ENCODE measurements around the gene ANO2. TPM values are rescaled to one million over a fixed set of nuclear protein-coding genes. Genes with fewer than 3 reads are reported as not detected.

Gene ANO2
- total and polyA plus RNA-seq, 2 donors (not counting 3 experiments of a cell fraction or from before 2014, with no cell fraction given) = 15.4 to 65.0 TPM

DNA sequence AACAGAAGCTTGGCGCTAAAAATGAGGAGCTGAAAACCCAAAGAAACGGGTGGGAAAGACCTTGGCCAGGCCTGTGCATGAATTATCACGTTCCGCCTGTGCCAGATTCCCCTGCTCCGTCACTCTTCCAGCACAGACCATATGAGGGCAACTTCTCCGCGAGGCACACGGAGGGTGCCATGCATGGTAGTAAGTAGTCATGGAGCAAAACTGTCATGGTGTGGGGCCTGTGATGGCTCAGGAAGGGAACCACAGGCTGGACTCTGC lies 148.2 kb downstream of the ANO2 start:
- Histone ChIP-seq H3K27me3 (ENCODE audit: control insufficient read depth in 2 of 2, insufficient read depth in 2 of 2, low read length in 2 of 2) (no peaks in the 10 kb centered on the region), H3K4me1 (ENCODE audit: control insufficient read depth, extremely low read depth, insufficient read depth, low read length) (no peaks in the 10 kb centered on the region), H3K9me1 (replicated peaks; ENCODE audit: control insufficient read depth, extremely low read depth, insufficient read depth, low read length) (no peaks in the 10 kb centered on the region), H3K79me2 (ENCODE audit: control insufficient read depth, insufficient read depth, low read length) (no peaks in the 10 kb centered on the region), H3K27ac (ENCODE audit: insufficient read depth, low read depth, low read length) (no peak overlapping the region), H3K9me3 (replicated peaks; ENCODE audit: control insufficient read depth, insufficient read depth, low read length) (no peaks in the 10 kb centered on the region), H3K4me2 (ENCODE audit: insufficient read depth, low read length) (no peak overlapping the region), H3K36me3 (ENCODE audit: control insufficient read depth in 2 of 2, extremely low read depth in 1 of 2, insufficient read depth in 2 of 2, low read length in 2 of 2) (peaks cover 15 to 56% of the 10 kb centered on the region in 2 experiments), H4K20me1 (replicated peaks; ENCODE audit: control insufficient read depth, extremely low read depth, insufficient read depth, low read length) (no peaks in the 10 kb centered on the region), H2AFZ (ENCODE audit: low read depth, low read length) (no peak overlapping the region), H3K4me3 (replicated peaks in 1 of 3; ENCODE audit: insufficient read depth in 1 of 3, low read depth in 1 of 3, low read length in 3 of 3) (no peak overlapping the region), H3K9ac (replicated peaks; ENCODE audit: extremely low read depth, insufficient read depth, low read length) (no peak overlapping the region)
- intact Hi-C loops (cut with micrococcal nuclease) (no loop called here), dilution Hi-C loops (cut with MboI; ENCODE audit: extremely low pct_ligation_motif_present, low sequenced_read_pairs) (no loop called here)
- no TSS peak for BruUV-seq (replicated peaks)
- ChIA-PET CTCF (interaction anchor here (1.3 to 1.6 kb wide), 2 partner anchors 52 to 368 kb away, joined by 3 to 10 read pairs; no protein-coding TSS in a partner anchor), POLR2A (no interaction called here)
- TF ChIP-seq POLR2A (IDR thresholded peaks at IDR 0.05; ENCODE audit: low read depth, low read length) (no peak), EZH2 (IDR thresholded peaks at IDR 0.05; ENCODE audit: borderline replicate concordance, low read depth, low read length, severe bottlenecking) (no peak), MYC (IDR thresholded peaks at IDR 0.05; ENCODE audit: low read depth, low read length) (no peak), GATA2 (IDR thresholded peaks at IDR 0.05; ENCODE audit: insufficient read depth, insufficient read length, low read depth, low read length) (no peak), JUN (IDR thresholded peaks at IDR 0.05; ENCODE audit: borderline replicate concordance, insufficient read depth, insufficient read length, low read depth) (no peak), FOS (IDR thresholded peaks at IDR 0.05; ENCODE audit: borderline replicate concordance, insufficient read depth, low read length) (no peak), POLR2AphosphoS5 (IDR thresholded peaks at IDR 0.05; ENCODE audit: insufficient read depth, low read depth, low read length) (no peak)
- TF ChIP-seq, protein P1, sequence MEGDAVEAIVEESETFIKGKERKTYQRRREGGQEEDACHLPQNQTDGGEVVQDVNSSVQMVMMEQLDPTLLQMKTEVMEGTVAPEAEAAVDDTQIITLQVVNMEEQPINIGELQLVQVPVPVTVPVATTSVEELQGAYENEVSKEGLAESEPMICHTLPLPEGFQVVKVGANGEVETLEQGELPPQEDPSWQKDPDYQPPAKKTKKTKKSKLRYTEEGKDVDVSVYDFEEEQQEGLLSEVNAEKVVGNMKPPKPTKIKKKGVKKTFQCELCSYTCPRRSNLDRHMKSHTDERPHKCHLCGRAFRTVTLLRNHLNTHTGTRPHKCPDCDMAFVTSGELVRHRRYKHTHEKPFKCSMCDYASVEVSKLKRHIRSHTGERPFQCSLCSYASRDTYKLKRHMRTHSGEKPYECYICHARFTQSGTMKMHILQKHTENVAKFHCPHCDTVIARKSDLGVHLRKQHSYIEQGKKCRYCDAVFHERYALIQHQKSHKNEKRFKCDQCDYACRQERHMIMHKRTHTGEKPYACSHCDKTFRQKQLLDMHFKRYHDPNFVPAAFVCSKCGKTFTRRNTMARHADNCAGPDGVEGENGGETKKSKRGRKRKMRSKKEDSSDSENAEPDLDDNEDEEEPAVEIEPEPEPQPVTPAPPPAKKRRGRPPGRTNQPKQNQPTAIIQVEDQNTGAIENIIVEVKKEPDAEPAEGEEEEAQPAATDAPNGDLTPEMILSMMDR (IDR thresholded peaks at IDR 0.05; ENCODE audit: extremely low read depth in 1 of 2, insufficient read depth in 1 of 2, low read depth in 1 of 2, low read length in 2 of 2) = no peak
- TF ChIP-seq, protein P2, sequence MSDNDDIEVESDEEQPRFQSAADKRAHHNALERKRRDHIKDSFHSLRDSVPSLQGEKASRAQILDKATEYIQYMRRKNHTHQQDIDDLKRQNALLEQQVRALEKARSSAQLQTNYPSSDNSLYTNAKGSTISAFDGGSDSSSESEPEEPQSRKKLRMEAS (IDR thresholded peaks at IDR 0.05; ENCODE audit: insufficient read depth, insufficient read length) = no peak
- DNase-seq (ENCODE audit: low read depth, low spot score) (no peak), FAIRE-seq (no peak)
